ENCODE results near the gene MACIR. TPM values are rescaled to one million over a fixed set of nuclear protein-coding genes. Genes with fewer than 3 reads are reported as not detected.

The MACIR gene
- total RNA-seq, 4 donors from 2014 or later: 5.3 to 6.2 (median 5.4) TPM

DNA sequence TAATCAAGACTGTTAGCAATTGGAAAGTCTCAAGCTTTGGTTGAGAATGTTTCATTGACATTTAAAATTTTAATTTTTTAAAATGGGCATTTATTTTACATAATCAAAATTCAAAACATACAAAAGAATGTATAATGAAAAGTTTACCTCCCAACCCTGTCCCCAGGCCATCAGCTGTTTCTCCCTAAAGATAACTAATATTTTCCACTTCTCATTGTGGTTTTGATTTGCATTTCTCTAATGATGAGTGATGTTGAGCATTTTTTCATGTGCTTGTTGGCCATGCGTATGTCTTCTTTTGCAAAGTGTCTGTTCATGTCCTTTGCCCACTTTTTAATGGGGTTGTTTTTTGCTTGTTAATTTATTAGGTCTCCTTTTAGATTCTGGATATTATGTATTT, 11.4 kb upstream of the MACIR start:
- Histone ChIP-seq H3K27me3 (no peaks in the 10 kb centered on the region), H3K36me3 (no peaks in the 10 kb centered on the region), H3K4me3 (no peak overlapping the region), H3K9me3 (no peaks in the 10 kb centered on the region), H3K4me1 (no peaks in the 10 kb centered on the region), H3K27ac (no peak overlapping the region)
- DNase-seq (ENCODE audit: low spot score in 2 of 2): no peak
- 86% methylated on average over 1 of the region's 1 CpG for WGBS
- TF ChIP-seq, protein P1, sequence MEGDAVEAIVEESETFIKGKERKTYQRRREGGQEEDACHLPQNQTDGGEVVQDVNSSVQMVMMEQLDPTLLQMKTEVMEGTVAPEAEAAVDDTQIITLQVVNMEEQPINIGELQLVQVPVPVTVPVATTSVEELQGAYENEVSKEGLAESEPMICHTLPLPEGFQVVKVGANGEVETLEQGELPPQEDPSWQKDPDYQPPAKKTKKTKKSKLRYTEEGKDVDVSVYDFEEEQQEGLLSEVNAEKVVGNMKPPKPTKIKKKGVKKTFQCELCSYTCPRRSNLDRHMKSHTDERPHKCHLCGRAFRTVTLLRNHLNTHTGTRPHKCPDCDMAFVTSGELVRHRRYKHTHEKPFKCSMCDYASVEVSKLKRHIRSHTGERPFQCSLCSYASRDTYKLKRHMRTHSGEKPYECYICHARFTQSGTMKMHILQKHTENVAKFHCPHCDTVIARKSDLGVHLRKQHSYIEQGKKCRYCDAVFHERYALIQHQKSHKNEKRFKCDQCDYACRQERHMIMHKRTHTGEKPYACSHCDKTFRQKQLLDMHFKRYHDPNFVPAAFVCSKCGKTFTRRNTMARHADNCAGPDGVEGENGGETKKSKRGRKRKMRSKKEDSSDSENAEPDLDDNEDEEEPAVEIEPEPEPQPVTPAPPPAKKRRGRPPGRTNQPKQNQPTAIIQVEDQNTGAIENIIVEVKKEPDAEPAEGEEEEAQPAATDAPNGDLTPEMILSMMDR (IDR thresholded peaks at IDR 0.05): no peak
- TF ChIP-seq POLR2AphosphoS5 (IDR thresholded peaks at IDR 0.05): no peak
- TF ChIP-seq EP300 (IDR thresholded peaks at IDR 0.05): no peak
- no peak for TF ChIP-seq POLR2A (IDR thresholded peaks at IDR 0.05)

DNA sequence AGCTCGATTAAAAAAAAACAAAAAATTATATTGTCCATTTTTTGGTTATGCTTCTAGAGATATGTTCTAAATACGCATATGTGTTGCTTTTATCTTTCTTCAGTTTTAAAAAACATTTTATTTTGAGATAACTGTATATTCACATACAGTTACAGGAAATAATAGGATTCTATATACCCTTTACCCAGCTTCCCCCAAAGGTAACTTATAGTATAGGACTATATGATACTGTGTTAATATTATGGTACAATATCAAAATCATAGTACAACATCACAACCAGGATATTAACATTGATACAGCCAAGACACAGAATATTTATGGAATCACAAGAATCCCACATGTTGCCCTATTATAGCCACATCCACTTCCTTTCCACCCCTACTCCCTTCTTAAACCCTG, 9.5 kb upstream of the MACIR start:
- Histone ChIP-seq H3K27ac (no peak overlapping the region), H3K9me3 (no peaks in the 10 kb centered on the region), H3K4me1 (no peaks in the 10 kb centered on the region), H3K4me3 (no peak overlapping the region), H3K27me3 (no peaks in the 10 kb centered on the region), H3K36me3 (no peaks in the 10 kb centered on the region)
- TF ChIP-seq POLR2A (IDR thresholded peaks at IDR 0.05) (no peak), POLR2AphosphoS5 (IDR thresholded peaks at IDR 0.05) (no peak), EP300 (IDR thresholded peaks at IDR 0.05) (no peak)
- TF ChIP-seq, protein P1 (IDR thresholded peaks at IDR 0.05): no peak
- no peak for DNase-seq (ENCODE audit: low spot score in 2 of 2)
- 96% methylated on average over 2 of the region's 2 CpGs for WGBS

DNA sequence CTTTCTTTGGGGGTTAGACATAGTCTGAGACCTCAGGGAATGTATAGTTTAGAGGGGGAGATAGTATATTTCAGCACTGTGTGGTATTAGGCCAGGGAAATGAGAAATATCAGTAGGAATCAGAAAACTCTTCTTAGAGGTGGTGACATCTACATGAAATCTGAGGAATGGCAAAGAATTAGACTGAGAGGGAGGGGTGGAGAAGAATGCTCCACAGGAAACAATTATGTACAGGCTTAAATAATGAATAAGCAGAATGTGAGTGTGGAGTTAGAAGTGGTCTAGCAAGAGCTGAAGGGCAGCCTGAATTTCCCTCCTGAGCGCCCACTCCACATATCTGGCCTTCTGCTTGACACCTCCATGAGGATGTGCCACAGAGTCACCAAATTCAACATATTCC, 3.6 kb upstream of the MACIR start:
- H3K9me3 ChIP-seq: no peaks in the 10 kb centered on the region
- no peaks in the 10 kb centered on the region for H3K27me3 ChIP-seq
- WGBS: 0% methylated on average over 1 of the region's 1 CpG
- DNase-seq (ENCODE audit: low spot score in 2 of 2): no peak
- H3K4me3 ChIP-seq: no peak overlapping the region
- no peak for TF ChIP-seq EP300 (IDR thresholded peaks at IDR 0.05)
- TF ChIP-seq, protein P1 (IDR thresholded peaks at IDR 0.05): no peak
- TF ChIP-seq POLR2A (IDR thresholded peaks at IDR 0.05): no peak
- no peak for TF ChIP-seq POLR2AphosphoS5 (IDR thresholded peaks at IDR 0.05)
- H3K36me3 ChIP-seq: no peaks in the 10 kb centered on the region
- no peak overlapping the region for H3K27ac ChIP-seq
- H3K4me1 ChIP-seq: peaks cover 6% of the 10 kb centered on the region

DNA sequence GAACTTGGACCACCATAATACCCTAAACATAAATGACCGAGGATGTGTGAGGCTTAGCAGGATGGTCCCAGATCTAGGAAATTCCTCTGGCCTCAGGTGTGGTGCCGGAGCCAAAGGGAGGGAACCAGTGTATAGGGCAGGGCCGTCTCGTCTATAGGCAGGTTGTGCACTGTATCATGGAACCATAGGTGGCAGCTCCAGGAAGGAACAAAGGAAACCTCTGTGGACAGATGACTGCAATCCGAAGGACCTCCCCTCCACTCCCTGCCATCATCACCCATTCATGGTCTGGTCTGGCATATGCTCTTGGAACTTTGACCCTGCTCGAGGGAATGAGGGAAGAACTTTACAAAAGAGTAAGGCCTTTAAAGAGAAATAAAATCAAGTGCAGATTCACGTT, 2.9 kb upstream of the MACIR start:
- TF ChIP-seq POLR2AphosphoS5 (IDR thresholded peaks at IDR 0.05): no peak
- TF ChIP-seq, protein P1 (IDR thresholded peaks at IDR 0.05): no peak
- TF ChIP-seq POLR2A (IDR thresholded peaks at IDR 0.05): no peak
- no peak for TF ChIP-seq EP300 (IDR thresholded peaks at IDR 0.05)
- WGBS: 91% methylated on average over 7 of the region's 7 CpGs

GRCh38 chr5:103256178-103256577, 2.4 kb upstream of the MACIR start:
- peaks cover 13% of the 10 kb centered on the region for H3K4me1 ChIP-seq
- DNase-seq (ENCODE audit: low spot score in 2 of 2): no peak
- H3K4me3 ChIP-seq: no peak overlapping the region
- H3K27ac ChIP-seq: no peak overlapping the region
- TF ChIP-seq POLR2AphosphoS5 (IDR thresholded peaks at IDR 0.05) (no peak), EP300 (IDR thresholded peaks at IDR 0.05) (no peak)
- H3K27me3 ChIP-seq: no peaks in the 10 kb centered on the region
- H3K9me3 ChIP-seq: no peaks in the 10 kb centered on the region
- no peaks in the 10 kb centered on the region for H3K36me3 ChIP-seq
- 81% methylated on average over 4 of the region's 4 CpGs for WGBS

More for the DNA sequence above, 2.9 kb upstream of the MACIR start:
- DNase-seq (ENCODE audit: low spot score in 2 of 2): no peak
- Histone ChIP-seq H3K9me3 (no peaks in the 10 kb centered on the region), H3K4me3 (no peak overlapping the region), H3K27ac (no peak overlapping the region), H3K27me3 (no peaks in the 10 kb centered on the region), H3K4me1 (peaks cover 11% of the 10 kb centered on the region), H3K36me3 (no peaks in the 10 kb centered on the region)
